Measurements from ENCODE around the gene THPO. TPM values are rescaled to one million over a fixed set of nuclear protein-coding genes. Genes with fewer than 3 reads are reported as not detected.
A peak's percentile ranks its signal among the peaks of the same experiment; 100 is the strongest.

The THPO gene
- total and polyA plus RNA-seq, 10 of the 15 experiments (the other 5 are each of a cell fraction or from before 2014, with no cell fraction given) = not detected

- Histone ChIP-seq H3K4me3 (no peak overlapping the region), H3K4me2 (ENCODE audit: control insufficient read depth, insufficient read depth) (no peak overlapping the region), H3K27ac (ENCODE audit: control insufficient read depth, insufficient read depth) (no peak overlapping the region), H3K36me3 (ENCODE audit: control insufficient read depth in 2 of 2, insufficient read depth in 2 of 2, low read length in 1 of 2) (peaks cover 66 to 79% of the 10 kb centered on the region in 2 experiments), H2AFZ (ENCODE audit: control insufficient read depth, low read depth, low read length) (no peak overlapping the region), H3K9me3 (replicated peaks; ENCODE audit: control insufficient read depth, insufficient read depth, low read length) (no peaks in the 10 kb centered on the region), H3K4me1 (ENCODE audit: control insufficient read depth, insufficient read depth, low read length) (no peaks in the 10 kb centered on the region; the same call in 1 of the 2 replicates), H3K79me2 (ENCODE audit: control insufficient read depth, insufficient read depth, low read length) (peaks cover 5% of the 10 kb centered on the region), H4K20me1 (ENCODE audit: control insufficient read depth, insufficient read depth) (no peaks in the 10 kb centered on the region; the same call in none of the 2 replicates), H3K9ac (ENCODE audit: control insufficient read depth, insufficient read depth, low read length) (no peak overlapping the region), H3K27me3 (replicated peaks in 1 of 2; ENCODE audit: control insufficient read depth in 2 of 2, insufficient read depth in 2 of 2, low read length in 1 of 2) (no peaks in the 10 kb centered on the region)
- in situ Hi-C loops (cut with MboI) = no loop called here
- intact Hi-C loops (cut with micrococcal nuclease; ENCODE audit: unreplicated experiment) = no loop called here
- ChIA-PET RAD21 (ENCODE audit: unreplicated experiment) (no interaction called here), CTCF (interaction anchor here (1.8 kb wide), 1 partner anchor 29 kb away, joined by 6 read pairs; no protein-coding TSS in a partner anchor), POLR2A (interaction anchor here (0.7 kb wide), 1 partner anchor 138 kb away, joined by 3 read pairs; no protein-coding TSS in a partner anchor), SMC1A (ENCODE audit: uncharacterized antibody, unreplicated experiment) (no interaction called here)
- TF ChIP-seq MTA2 (IDR thresholded peaks at IDR 0.05; ENCODE audit: low read depth) (no peak), POLR2AphosphoS5 (IDR thresholded peaks at IDR 0.05; ENCODE audit: low read length) (peak; percentile 15; the same call in 1 of the 2 replicates)
- WGBS (ENCODE audit: insufficient coverage, insufficient replicate concordance, low lambda C conversion rate, missing lambda C conversion rate) = 98% methylated on average over 12 of the region's 13 CpGs
- DNase-seq (ENCODE audit: low read depth, low spot score) (no peak), FAIRE-seq (no peak), ATAC-seq (no peak)
- TSS peak; percentile 3 for BruUV-seq (replicated peaks)
Observed at GRCh38 chr3:184325269-184325668, 52.7 kb downstream of the THPO start.

DNA sequence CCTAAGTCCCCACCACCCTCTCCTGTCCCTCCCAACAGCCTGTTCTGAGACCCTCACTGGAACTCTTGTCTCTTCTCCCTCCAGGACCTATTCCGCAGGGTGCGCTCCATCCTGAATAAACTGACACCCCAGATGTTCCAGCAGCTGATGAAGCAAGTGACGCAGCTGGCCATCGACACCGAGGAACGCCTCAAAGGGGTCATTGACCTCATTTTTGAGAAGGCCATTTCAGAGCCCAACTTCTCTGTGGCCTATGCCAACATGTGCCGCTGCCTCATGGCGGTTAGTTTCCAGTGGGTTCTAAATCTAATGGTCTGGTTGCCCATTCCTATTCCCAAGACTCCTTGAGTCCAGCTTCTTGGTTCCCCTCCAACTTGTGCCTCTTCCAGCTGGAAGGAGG is 54.3 kb downstream of the THPO start:
- ChIA-PET CTCF (no interaction called here), RAD21 (ENCODE audit: unreplicated experiment) (no interaction called here), POLR2A (no interaction called here), SMC1A (ENCODE audit: uncharacterized antibody, unreplicated experiment) (interaction anchor here (0.6 kb wide), 1 partner anchor 229 kb away, joined by 3 read pairs; no protein-coding TSS in a partner anchor)
- Histone ChIP-seq H3K9ac (ENCODE audit: control insufficient read depth, insufficient read depth, low read length) (no peak overlapping the region), H3K79me2 (ENCODE audit: control insufficient read depth, insufficient read depth, low read length) (peaks cover 18% of the 10 kb centered on the region), H4K20me1 (ENCODE audit: control insufficient read depth, insufficient read depth) (no peaks in the 10 kb centered on the region; the same call in none of the 2 replicates), H3K36me3 (ENCODE audit: control insufficient read depth in 2 of 2, insufficient read depth in 2 of 2, low read length in 1 of 2) (peaks cover 71 to 78% of the 10 kb centered on the region in 2 experiments), H3K27me3 (replicated peaks in 1 of 2; ENCODE audit: control insufficient read depth in 2 of 2, insufficient read depth in 2 of 2, low read length in 1 of 2) (no peaks in the 10 kb centered on the region), H3K4me3 (no peak overlapping the region), H3K4me1 (ENCODE audit: control insufficient read depth, insufficient read depth, low read length) (no peaks in the 10 kb centered on the region; the same call in 1 of the 2 replicates), H2AFZ (ENCODE audit: control insufficient read depth, low read depth, low read length) (no peak overlapping the region), H3K9me3 (replicated peaks; ENCODE audit: control insufficient read depth, insufficient read depth, low read length) (no peaks in the 10 kb centered on the region), H3K27ac (ENCODE audit: control insufficient read depth, insufficient read depth) (no peak overlapping the region), H3K4me2 (ENCODE audit: control insufficient read depth, insufficient read depth) (no peak overlapping the region)
- ATAC-seq (no peak), DNase-seq (ENCODE audit: low read depth, low spot score) (no peak), FAIRE-seq (no peak)
- 98% methylated on average over 8 of the region's 8 CpGs for WGBS (ENCODE audit: insufficient coverage, insufficient replicate concordance, low lambda C conversion rate, missing lambda C conversion rate)
- no TSS peak for BruUV-seq (replicated peaks)
- intact Hi-C loops (cut with micrococcal nuclease; ENCODE audit: unreplicated experiment) = no loop called here
- in situ Hi-C loops (cut with MboI) = no loop called here
- TF ChIP-seq CBX3 (IDR thresholded peaks at IDR 0.05; ENCODE audit: borderline replicate concordance, low read depth) (no peak), POLR2AphosphoS2 (IDR thresholded peaks at IDR 0.05; ENCODE audit: low read depth, low read length) (no peak), ASH2L (IDR thresholded peaks at IDR 0.05; ENCODE audit: borderline replicate concordance, low read depth) (no peak), CREM (IDR thresholded peaks at IDR 0.05; ENCODE audit: low read depth) (no peak), RELA (IDR thresholded peaks at IDR 0.05; ENCODE audit: borderline replicate concordance, partially characterized antibody) (no peak), ESRRA (IDR thresholded peaks at IDR 0.05; ENCODE audit: low read length) (no peak), ETV6 (conservative IDR thresholded peaks at IDR 0.05 in 1 of 2, IDR thresholded peaks at IDR 0.05 in 1 of 2; ENCODE audit: borderline replicate concordance in 1 of 2, low read depth in 1 of 2) (no peak), BHLHE40 (IDR thresholded peaks at IDR 0.05; ENCODE audit: borderline replicate concordance in 1 of 2, low read depth in 2 of 2, low read length in 1 of 2) (no peak), ZBTB40 (IDR thresholded peaks at IDR 0.05; ENCODE audit: borderline replicate concordance) (no peak), TCF12 (IDR thresholded peaks at IDR 0.05; ENCODE audit: low read depth, low read length) (no peak), RUNX3 (IDR thresholded peaks at IDR 0.05; ENCODE audit: low read length) (no peak)
- TF ChIP-seq, protein P1, sequence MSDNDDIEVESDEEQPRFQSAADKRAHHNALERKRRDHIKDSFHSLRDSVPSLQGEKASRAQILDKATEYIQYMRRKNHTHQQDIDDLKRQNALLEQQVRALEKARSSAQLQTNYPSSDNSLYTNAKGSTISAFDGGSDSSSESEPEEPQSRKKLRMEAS (IDR thresholded peaks at IDR 0.05; ENCODE audit: low read depth, low read length) = no peak
